ENCODE measurements around the gene CYBRD1. TPM values are rescaled to one million over a fixed set of nuclear protein-coding genes. Genes with fewer than 3 reads are reported as not detected.

Gene CYBRD1
- total and polyA plus RNA-seq, 8 donors: 4.4 to 29.3 (median 7.7) TPM

- H3K27ac ChIP-seq: no peak overlapping the region
- no peaks in the 10 kb centered on the region for H3K9me3 ChIP-seq
- no peak for TF ChIP-seq CTCF (IDR thresholded peaks at IDR 0.05)
- intact Hi-C loops (cut with DNase I): no loop called here
- FAIRE-seq: no peak
- no peaks in the 10 kb centered on the region for H3K27me3 ChIP-seq
- H3K36me3 ChIP-seq: no peaks in the 10 kb centered on the region
- H3K4me3 ChIP-seq: no peak overlapping the region
- no peak for ATAC-seq
- no peaks in the 10 kb centered on the region for H3K4me1 ChIP-seq
- no peak for DNase-seq
These were observed 25.0 kb downstream of the CYBRD1 start for GRCh38 chr2:171547256-171547655.

- no peaks in the 10 kb centered on the region for H3K9me3 ChIP-seq
- no peak for DNase-seq
- no peak for TF ChIP-seq CTCF (IDR thresholded peaks at IDR 0.05)
- intact Hi-C loops (cut with DNase I): no loop called here
- H3K4me1 ChIP-seq: no peaks in the 10 kb centered on the region
- no peak for ATAC-seq
- H3K36me3 ChIP-seq: no peaks in the 10 kb centered on the region
- WGBS, 2 donors: 72 to 81% methylated on average over 2 of the region's 2 CpGs
- H3K27ac ChIP-seq: no peak overlapping the region
- H3K4me3 ChIP-seq: no peak overlapping the region
- no peaks in the 10 kb centered on the region for H3K27me3 ChIP-seq
- FAIRE-seq: no peak
These were observed 25.4 kb downstream of the CYBRD1 start for GRCh38 chr2:171547720-171548119.

- H3K4me3 ChIP-seq: no peak overlapping the region
- ATAC-seq: no peak
These were observed 28.3 kb downstream of the CYBRD1 start for GRCh38 chr2:171550613-171551012.

GRCh38 chr2:171551836-171552235 lies 29.6 kb downstream of the CYBRD1 start:
- DNase-seq (no peak), FAIRE-seq (no peak), ATAC-seq (no peak)
- intact Hi-C loops (cut with DNase I): no loop called here
- no peak for TF ChIP-seq CTCF (IDR thresholded peaks at IDR 0.05)
- no peaks in the 10 kb centered on the region for H3K27me3 ChIP-seq
- H3K4me3 ChIP-seq: no peak overlapping the region
- H3K27ac ChIP-seq: no peak overlapping the region
- no peaks in the 10 kb centered on the region for H3K9me3 ChIP-seq
- no peaks in the 10 kb centered on the region for H3K4me1 ChIP-seq
- H3K36me3 ChIP-seq: no peaks in the 10 kb centered on the region

More at GRCh38 chr2:171550613-171551012, 28.3 kb downstream of the CYBRD1 start:
- TF ChIP-seq CTCF (IDR thresholded peaks at IDR 0.05): no peak
- no peaks in the 10 kb centered on the region for H3K27me3 ChIP-seq
- no peaks in the 10 kb centered on the region for H3K36me3 ChIP-seq
- no peak overlapping the region for H3K27ac ChIP-seq
- DNase-seq (no peak), FAIRE-seq (no peak)
- H3K4me1 ChIP-seq: no peaks in the 10 kb centered on the region
- H3K9me3 ChIP-seq: no peaks in the 10 kb centered on the region
- intact Hi-C loops (cut with DNase I): no loop called here

GRCh38 chr2:171553236-171553635 lies 31.0 kb downstream of the CYBRD1 start:
- Histone ChIP-seq H3K36me3 (no peaks in the 10 kb centered on the region), H3K27me3 (no peaks in the 10 kb centered on the region), H3K27ac (no peak overlapping the region), H3K4me3 (no peak overlapping the region), H3K9me3 (no peaks in the 10 kb centered on the region), H3K4me1 (no peaks in the 10 kb centered on the region)
- no peak for TF ChIP-seq CTCF (IDR thresholded peaks at IDR 0.05)
- intact Hi-C loops (cut with DNase I): no loop called here
- 90 to 97% methylated on average over 2 of the region's 2 CpGs for WGBS, 2 donors
- ATAC-seq (no peak), FAIRE-seq (peak; percentile 83), DNase-seq (no peak)

All from pancreas (tissue), 10 donors.